GM12891 (cell line): ENCODE measurements around the gene S100A9.

ENCODE experiments used
- DNase-seq: peaks from one replicate; pipeline ENCODE4 v3.0.0; 2011; ENCODE audit warnings: low spot score; ENCODE audit not compliant: insufficient read length
- FAIRE-seq: peaks from 2 replicates; lab custom pipeline; 2011; peaks lifted over from hg19 to GRCh38; lab: Jason Lieb, UNC
- PAX5 ChIP-seq: IDR thresholded peaks from 2 replicates; pipeline ENCODE4 v1.6.1; 2011; ENCODE audit warnings: low read length, moderate library complexity, mild to moderate bottlenecking; ENCODE audit not compliant: insufficient read depth, severe bottlenecking
- POLR2A ChIP-seq: IDR thresholded peaks from 2 replicates; pipeline ENCODE4 v1.6.1; 2011; ENCODE audit warnings: low read depth, low read length, control low read depth
- POLR2AphosphoS5 ChIP-seq: IDR thresholded peaks from 2 replicates; pipeline ENCODE4 v1.6.1; 2011; ENCODE audit warnings: low read depth, low read length, control low read depth
- POU2F2 ChIP-seq: IDR thresholded peaks from 2 replicates; pipeline ENCODE4 v1.6.1; 2011; ENCODE audit warnings: low read depth, mild to moderate bottlenecking, control low read depth, low read length, moderate library complexity
- SPI1 ChIP-seq: IDR thresholded peaks from 2 replicates; pipeline ENCODE4 v1.6.1; 2011; ENCODE audit warnings: low read depth, low read length, control low read depth
- TAF1 ChIP-seq: IDR thresholded peaks from 2 replicates; pipeline ENCODE4 v1.6.1; 2011; ENCODE audit warnings: low read depth, low read length, control low read depth

The S100A9 gene

DNA sequence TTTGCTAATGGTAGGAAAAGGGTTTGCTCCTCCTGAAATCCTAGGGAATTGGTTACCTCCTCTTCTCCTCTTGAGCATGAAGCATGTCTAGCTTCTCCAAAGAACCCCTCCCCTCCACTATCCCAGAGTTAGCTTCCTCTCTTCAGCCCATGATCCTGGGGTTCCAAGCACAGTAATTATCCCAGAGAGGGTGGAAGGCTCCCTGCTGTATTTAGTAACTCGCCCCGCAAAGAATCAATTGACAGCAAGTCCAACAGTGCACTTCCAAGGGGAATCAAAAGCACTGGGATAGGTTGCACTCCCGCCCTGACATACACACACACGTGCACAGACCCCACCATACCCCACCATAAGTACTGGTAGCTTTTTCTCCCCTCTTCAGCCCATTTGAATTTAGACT lies 30.1 kb downstream of the S100A9 start:
- FAIRE-seq (no peak), DNase-seq (no peak)
- TF ChIP-seq POLR2AphosphoS5 (no peak), POU2F2 (no peak), TAF1 (no peak), PAX5 (no peak), SPI1 (no peak), POLR2A (no peak)

DNA sequence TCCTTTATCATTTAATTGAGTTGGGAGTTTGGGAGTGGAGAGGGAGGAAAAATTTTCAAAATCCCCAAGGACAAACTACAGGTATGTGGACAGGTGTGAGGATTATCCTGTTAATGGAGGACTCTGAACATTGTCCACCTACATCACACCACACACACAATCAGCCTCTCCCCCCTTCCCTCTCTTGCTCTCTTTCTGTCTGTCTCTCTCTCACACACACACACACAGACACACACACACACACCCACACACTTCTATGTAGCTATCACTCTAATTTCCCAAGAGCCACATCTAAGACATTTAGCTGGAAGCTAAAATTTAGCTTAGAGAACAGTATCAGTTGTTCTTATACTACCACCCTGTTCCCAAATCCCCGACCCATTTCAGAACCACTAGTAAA lies 31.7 kb downstream of the S100A9 start:
- TF ChIP-seq POLR2A (no peak), TAF1 (no peak), POU2F2 (no peak), PAX5 (no peak), POLR2AphosphoS5 (no peak), SPI1 (no peak)
- DNase-seq (no peak), FAIRE-seq (no peak)

DNA sequence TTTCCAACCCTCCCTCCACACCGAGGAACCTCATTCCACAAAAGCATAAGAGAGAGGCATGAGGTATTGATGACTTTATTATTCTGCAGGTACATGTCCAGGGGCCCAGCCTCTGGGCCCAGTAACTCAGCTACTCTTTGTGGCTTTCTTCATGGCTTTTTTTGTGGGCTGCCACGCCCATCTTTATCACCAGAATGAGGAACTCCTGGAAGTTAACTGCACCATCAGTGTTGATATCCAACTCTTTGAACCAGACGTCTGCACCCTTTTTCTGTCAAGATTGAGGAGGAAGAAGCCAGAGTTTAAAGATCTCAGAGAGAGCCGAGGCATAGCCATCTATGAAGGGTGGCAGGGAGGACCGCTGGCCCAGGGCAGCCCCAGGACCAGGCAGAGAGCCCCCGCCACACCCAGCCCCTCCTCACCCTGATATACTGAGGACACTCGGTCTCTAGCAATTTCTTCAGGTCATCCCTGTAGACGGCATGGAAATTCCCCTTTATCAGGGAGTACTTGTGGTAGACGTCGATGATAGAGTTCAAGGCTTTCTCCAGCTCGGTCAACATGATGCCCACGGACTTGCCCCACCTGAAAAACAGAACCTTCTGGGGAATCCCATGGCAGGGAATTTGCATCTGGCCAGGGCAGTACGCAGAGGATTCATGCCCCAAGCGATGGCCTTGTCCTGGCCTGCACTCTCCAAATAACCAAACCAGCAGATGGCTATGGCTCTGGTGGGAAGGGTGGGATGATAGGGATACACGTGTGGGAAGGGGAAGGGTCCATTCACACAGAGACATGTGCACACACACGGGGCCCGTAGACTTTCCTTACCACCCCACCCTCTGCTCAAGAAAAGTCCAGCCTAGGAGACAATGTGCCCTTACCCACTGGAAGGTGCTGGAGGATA lies 32.6 kb downstream of the S100A9 start:
- TF ChIP-seq POLR2A (no peak), TAF1 (no peak), POU2F2 (no peak), PAX5 (no peak), SPI1 (no peak), POLR2AphosphoS5 (no peak)
- FAIRE-seq (no peak), DNase-seq (no peak)

DNA sequence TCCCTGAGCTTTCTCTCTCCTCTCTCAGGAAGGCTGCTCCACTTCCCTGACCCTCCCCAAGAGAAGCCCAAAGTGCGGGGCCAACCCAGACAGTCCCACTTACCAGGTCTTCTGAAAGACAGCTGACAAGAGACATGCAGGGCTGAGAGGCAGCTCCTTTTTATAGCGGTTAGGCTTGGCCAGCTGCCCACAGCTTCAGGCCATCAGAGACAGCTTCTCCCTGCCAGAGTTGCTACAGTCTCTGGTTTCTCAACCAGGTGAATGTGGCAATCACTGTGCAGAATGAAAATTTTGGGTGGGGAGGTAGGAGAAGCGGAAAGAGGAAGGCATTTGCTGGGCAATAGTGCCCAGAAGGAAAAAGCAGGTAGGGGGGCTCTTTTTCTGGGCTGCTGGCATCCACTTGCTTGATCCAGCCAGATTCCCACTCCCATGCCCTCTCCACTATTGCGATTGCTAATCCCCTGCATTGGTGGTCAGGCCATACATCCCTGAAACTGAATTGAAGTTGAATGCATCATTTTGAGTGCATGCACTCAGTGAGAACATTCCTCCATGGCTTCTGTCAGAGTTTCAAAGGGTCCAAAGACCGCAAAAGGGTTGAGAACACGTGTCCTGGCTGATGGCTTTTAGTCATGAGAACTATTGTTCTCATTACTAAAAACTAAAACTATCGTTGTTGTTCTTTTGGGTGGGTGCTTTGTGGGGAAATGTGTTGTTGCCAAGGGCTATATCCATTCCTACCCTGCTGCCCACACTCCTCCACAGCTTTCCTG lies 33.5 kb downstream of the S100A9 start, which contains the start of gene S100A8:
Gene S100A8 (minus strand): TSS at position 136 of the 773 bp plus-strand sequence. CDS start 538 bp downstream, outside the sequence.
- no peak for DNase-seq
- TF ChIP-seq POU2F2 (no peak), POLR2A (no peak), SPI1 (no peak), POLR2AphosphoS5 (no peak), PAX5 (no peak), TAF1 (no peak)
- FAIRE-seq: no peak

DNA sequence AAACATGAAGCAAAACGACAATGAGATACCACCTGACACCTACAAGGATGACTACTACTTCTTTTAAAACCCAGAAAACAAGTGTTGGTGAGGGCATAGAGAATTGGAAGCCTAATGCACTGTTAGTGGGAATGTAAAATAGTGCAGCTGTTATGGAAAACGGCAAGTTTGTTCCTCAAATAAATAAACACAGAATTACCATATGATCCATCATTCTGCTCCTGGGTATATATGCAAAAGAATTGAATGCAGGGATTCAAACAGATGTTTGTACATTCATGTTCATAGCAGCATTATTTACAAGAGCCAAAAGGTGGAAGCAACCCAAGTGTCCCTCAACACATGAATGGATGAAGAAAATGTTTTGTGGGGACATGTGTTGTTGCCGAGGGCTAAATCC lies 34.6 kb downstream of the S100A9 start:
- no peak for TF ChIP-seq POLR2A
- no peak for TF ChIP-seq POU2F2
- no peak for TF ChIP-seq PAX5
- no peak for TF ChIP-seq SPI1
- TF ChIP-seq POLR2AphosphoS5: no peak
- no peak for TF ChIP-seq TAF1
- no peak for FAIRE-seq
- DNase-seq: no peak

DNA sequence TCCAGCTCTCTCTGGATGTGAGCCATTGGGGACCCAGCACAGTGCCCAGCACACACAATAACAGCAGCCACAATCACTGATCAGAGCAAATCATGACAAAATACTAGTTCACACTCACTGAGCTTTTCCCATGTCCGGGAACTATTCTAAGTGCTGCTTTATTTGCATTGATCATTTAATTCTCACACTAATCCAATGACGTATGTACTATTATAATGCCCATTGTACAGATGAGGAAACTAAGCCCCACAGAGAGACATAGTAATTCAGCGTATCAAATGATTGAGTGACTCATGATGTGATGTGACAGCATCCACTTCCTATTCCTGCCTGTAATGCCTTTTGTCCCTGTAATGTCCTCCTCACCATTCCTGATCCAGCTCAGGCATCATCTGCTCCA lies 35.2 kb downstream of the S100A9 start:
- no peak for TF ChIP-seq TAF1
- TF ChIP-seq POU2F2: no peak
- TF ChIP-seq PAX5: no peak
- TF ChIP-seq POLR2AphosphoS5: no peak
- TF ChIP-seq SPI1: no peak
- TF ChIP-seq POLR2A: no peak
- DNase-seq (no peak), FAIRE-seq (no peak)

DNA sequence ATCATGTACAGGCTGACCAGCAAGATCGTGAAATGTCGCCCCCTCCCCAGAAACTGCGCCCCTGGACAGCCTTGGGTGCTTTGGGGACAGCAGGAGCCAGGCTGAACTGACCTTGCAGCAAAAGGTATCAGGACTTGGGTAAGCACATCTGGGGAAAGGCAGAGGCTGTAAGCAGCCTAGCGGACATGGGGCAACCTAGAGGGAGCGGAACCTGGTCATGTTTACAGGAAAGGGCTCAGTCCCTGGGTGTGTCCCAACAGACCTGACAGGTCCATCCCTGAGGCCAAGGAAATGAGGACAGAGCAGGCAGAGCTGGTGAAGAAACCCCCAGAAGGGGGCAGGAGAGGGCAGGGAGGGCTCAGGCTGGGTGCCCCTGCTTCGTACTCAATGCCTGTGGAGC lies 36.3 kb downstream of the S100A9 start:
- no peak for DNase-seq
- TF ChIP-seq POLR2A (no peak), POLR2AphosphoS5 (no peak), TAF1 (no peak), POU2F2 (no peak), PAX5 (no peak), SPI1 (no peak)
- no peak for FAIRE-seq

DNA sequence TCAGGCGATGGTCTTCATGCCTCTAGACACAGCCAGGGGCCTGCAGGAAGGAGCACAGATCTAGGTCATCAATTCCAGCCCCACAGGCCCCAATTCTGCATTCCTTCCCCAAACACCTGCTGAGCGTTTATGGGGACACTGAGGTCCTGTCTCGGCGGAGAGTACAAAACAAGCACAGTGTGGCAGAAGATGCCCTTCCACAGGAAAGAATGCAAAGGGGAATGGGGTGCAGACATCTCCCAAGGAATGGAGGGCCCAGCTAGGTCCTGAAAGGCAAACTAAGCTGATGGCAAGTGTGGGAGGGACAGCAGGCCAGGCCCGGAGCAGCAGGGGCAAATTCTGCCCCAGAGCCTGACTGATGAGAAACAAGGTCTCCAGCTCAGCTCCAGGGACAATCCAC lies 36.7 kb downstream of the S100A9 start:
- FAIRE-seq (no peak), DNase-seq (no peak)
- TF ChIP-seq TAF1 (no peak), POU2F2 (no peak), POLR2A (no peak), SPI1 (no peak), POLR2AphosphoS5 (no peak), PAX5 (no peak)

DNA sequence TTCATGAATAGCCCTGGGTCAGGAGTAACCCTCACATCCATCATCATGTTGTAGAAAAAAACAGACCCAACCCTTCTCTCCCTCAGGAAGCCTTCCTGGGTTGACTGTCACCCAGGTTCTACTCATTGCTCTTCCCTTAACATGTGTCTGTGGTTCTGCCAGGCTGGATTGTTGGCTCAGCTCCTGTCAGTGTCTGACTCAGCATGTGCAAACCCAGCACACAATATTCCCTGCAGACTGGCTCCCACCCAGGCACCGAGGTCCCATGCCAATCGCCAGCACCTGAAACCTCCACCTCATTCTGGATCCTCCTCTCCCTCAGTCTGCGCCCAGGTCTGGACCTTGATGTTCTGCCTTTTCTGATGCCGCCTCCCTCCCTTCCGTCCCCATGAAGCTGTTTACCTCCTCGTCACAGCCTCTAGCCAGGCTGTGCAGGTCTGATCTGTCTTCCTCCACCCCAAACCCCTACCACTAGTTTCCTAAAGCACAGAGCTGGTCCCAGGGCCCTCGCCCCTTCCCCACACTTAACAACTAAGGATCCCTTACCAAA lies 37.6 kb downstream of the S100A9 start:
- FAIRE-seq (no peak), DNase-seq (no peak)
- TF ChIP-seq POLR2AphosphoS5 (no peak), TAF1 (no peak), SPI1 (no peak), POU2F2 (no peak), PAX5 (no peak), POLR2A (no peak)

DNA sequence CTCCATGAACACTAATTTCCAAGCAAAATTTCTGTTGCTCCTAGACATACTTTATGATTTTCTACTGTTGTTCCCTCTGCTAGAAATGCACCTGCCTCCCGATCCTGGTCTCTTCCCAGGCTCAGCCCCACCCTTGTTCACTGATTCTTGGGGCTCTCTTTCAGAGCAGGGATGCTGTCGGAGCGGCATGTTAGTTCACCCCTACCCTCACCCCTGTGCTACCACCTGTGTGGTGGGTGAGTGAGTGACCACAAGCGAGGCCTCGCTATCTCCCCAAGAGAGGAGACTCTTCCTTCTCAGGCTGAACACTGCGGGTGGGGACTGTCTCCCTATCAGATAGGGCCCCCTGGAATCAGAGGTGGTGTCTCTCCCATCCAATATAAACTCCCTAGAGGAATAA lies 38.1 kb downstream of the S100A9 start:
- DNase-seq: no peak
- TF ChIP-seq TAF1: no peak
- no peak for TF ChIP-seq POLR2A
- no peak for TF ChIP-seq SPI1
- TF ChIP-seq POU2F2: no peak
- TF ChIP-seq POLR2AphosphoS5: no peak
- TF ChIP-seq PAX5: no peak
- FAIRE-seq: no peak
